ENCODE measurements around the gene CEP164. TPM values are rescaled to one million over a fixed set of nuclear protein-coding genes. Genes with fewer than 3 reads are reported as not detected.

The CEP164 gene
- total RNA-seq, 4 donors from 2014 or later, result 23.1 to 56.5 (median 29.0) TPM

- Histone ChIP-seq H3K36me3 (no peaks in the 10 kb centered on the region), H3K27me3 (no peaks in the 10 kb centered on the region), H3K27ac (no peak overlapping the region), H3K4me3 (replicated peaks in 1 of 3) (no peak overlapping the region), H3K9me3 (no peaks in the 10 kb centered on the region), H3K4me1 (peaks cover 2 to 6% of the 10 kb centered on the region in 2 donors)
- 76 to 79% methylated on average over 7 of the region's 7 CpGs for WGBS, 2 donors
- intact Hi-C loops (cut with DNase I), result no loop called here
- DNase-seq, result no peak
- TF ChIP-seq POLR2A (IDR thresholded peaks at IDR 0.05) (no peak), CTCF (IDR thresholded peaks at IDR 0.05) (no peak)
Observed at GRCh38 chr11:117421476-117421875, 93.8 kb downstream of the CEP164 start.

GRCh38 chr11:117423046-117423575 lies 95.5 kb downstream of the CEP164 start:
- TF ChIP-seq POLR2A (IDR thresholded peaks at IDR 0.05), result no peak
- TF ChIP-seq CTCF (IDR thresholded peaks at IDR 0.05), result no peak
- DNase-seq, result no peak
- Histone ChIP-seq H3K36me3 (no peaks in the 10 kb centered on the region), H3K4me1 (peaks cover 11 to 17% of the 10 kb centered on the region in 2 donors), H3K4me3 (replicated peaks in 1 of 3) (no peak overlapping the region), H3K27ac (no peak overlapping the region), H3K27me3 (no peaks in the 10 kb centered on the region), H3K9me3 (no peaks in the 10 kb centered on the region)
- intact Hi-C loops (cut with DNase I), result no loop called here
- WGBS, 2 donors, result 87 to 94% methylated on average over 14 of the region's 14 CpGs

GRCh38 chr11:117424781-117425180 lies 97.1 kb downstream of the CEP164 start:
- intact Hi-C loops (cut with DNase I), result loop anchor here (5.0 kb wide), 3 partner anchors 373 to 628 kb away; partner anchors contain the start of gene DSCAML1
- H3K9me3 ChIP-seq, result no peaks in the 10 kb centered on the region
- peak; percentile 55 to 64 for DNase-seq
- H3K27me3 ChIP-seq, result no peaks in the 10 kb centered on the region
- no peak overlapping the region for H3K4me3 ChIP-seq (replicated peaks in 1 of 3)
- H3K4me1 ChIP-seq, result peaks cover 11 to 22% of the 10 kb centered on the region in 2 donors
- TF ChIP-seq POLR2A (IDR thresholded peaks at IDR 0.05) (no peak), CTCF (IDR thresholded peaks at IDR 0.05) (no peak)
- no peaks in the 10 kb centered on the region for H3K36me3 ChIP-seq
- no peak overlapping the region for H3K27ac ChIP-seq
- WGBS, 2 donors, result 23 to 33% methylated on average over 4 of the region's 4 CpGs

GRCh38 chr11:117425679-117426296 lies 98.1 kb downstream of the CEP164 start:
- H3K9me3 ChIP-seq, result no peaks in the 10 kb centered on the region
- H3K4me3 ChIP-seq (replicated peaks in 1 of 3), result no peak overlapping the region
- no peak for DNase-seq
- no peaks in the 10 kb centered on the region for H3K36me3 ChIP-seq
- no peak overlapping the region for H3K27ac ChIP-seq
- TF ChIP-seq CTCF (IDR thresholded peaks at IDR 0.05) (no peak), POLR2A (IDR thresholded peaks at IDR 0.05) (no peak)
- 60 to 66% methylated on average over 13 of the region's 13 CpGs for WGBS, 2 donors
- no peaks in the 10 kb centered on the region for H3K27me3 ChIP-seq
- intact Hi-C loops (cut with DNase I), result loop anchor here (5.0 kb wide), 3 partner anchors 372 to 627 kb away; partner anchors contain the start of gene DSCAML1
- H3K4me1 ChIP-seq, result peaks cover 11 to 31% of the 10 kb centered on the region in 2 donors

GRCh38 chr11:117426297-117426685 lies 98.6 kb downstream of the CEP164 start:
- DNase-seq, result peak; percentile 69 to 78
- Histone ChIP-seq H3K4me3 (replicated peaks in 1 of 3) (no peak overlapping the region), H3K4me1 (peaks cover 15 to 36% of the 10 kb centered on the region in 2 donors), H3K9me3 (no peaks in the 10 kb centered on the region), H3K27ac (no peak overlapping the region), H3K36me3 (no peaks in the 10 kb centered on the region), H3K27me3 (no peaks in the 10 kb centered on the region)
- TF ChIP-seq POLR2A (IDR thresholded peaks at IDR 0.05) (no peak), CTCF (IDR thresholded peaks at IDR 0.05) (peak; percentile 91 to 99 (median 94))
- intact Hi-C loops (cut with DNase I), result loop anchor here (5.0 kb wide), 3 partner anchors 371 to 626 kb away; partner anchors contain the start of gene DSCAML1
- 12 to 13% methylated on average over 7 to 13 of the region's 17 CpGs for WGBS, 2 donors

Data from thyroid gland (tissue), 4 donors.